Kidney capillary endothelial cell (primary cell): Measurements from ENCODE around the gene CSNK1A1.
"Not testable (repeated sequence)": the region's sequence is repeated elsewhere in the genome, so short reads cannot be mapped to it uniquely, and the experiment has no call there.

ENCODE experiments used
- DNase-seq: peaks from one replicate; pipeline ENCODE4 v3.0.0-alpha.2; 2018; ENCODE audit warnings: low spot score

CSNK1A1 gene

GRCh38 chr5:149489605-149490037 is 61.6 kb downstream of the CSNK1A1 start:
- no peak for DNase-seq

DNA sequence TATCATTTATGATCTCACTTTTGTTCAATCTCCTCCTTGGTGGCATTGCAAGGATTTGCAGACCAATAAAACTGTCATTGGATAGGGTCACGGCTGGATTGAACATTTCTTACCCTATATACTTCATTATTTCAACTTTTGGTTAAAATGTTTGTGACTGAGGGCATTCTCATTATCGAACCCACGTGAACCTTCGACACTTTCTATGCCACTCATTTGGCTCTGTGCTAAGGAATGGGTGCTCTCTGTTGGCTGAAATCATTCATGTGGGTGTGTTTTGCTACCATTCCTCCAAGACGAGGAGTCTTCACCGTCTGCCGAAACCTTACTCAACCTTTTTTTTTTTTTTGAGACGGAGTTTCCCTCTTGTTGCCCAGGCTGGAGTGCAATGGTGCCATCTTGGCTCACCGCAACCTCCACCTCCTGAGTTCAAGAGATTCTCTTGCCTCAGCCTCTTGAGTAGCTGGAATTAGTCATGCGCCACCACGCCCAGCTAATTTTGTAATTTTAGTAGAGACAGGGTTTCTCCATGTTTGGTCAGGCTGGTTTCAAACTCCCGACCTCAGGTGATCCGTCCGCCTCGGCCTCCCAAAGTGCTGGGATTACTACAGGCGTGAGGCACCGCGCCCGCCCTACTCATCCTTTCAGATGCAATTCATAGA is 62.5 kb downstream of the CSNK1A1 start:
- DNase-seq, result no peak

GRCh38 chr5:149487672-149488071 is 63.6 kb downstream of the CSNK1A1 start:
- no peak for DNase-seq

DNA sequence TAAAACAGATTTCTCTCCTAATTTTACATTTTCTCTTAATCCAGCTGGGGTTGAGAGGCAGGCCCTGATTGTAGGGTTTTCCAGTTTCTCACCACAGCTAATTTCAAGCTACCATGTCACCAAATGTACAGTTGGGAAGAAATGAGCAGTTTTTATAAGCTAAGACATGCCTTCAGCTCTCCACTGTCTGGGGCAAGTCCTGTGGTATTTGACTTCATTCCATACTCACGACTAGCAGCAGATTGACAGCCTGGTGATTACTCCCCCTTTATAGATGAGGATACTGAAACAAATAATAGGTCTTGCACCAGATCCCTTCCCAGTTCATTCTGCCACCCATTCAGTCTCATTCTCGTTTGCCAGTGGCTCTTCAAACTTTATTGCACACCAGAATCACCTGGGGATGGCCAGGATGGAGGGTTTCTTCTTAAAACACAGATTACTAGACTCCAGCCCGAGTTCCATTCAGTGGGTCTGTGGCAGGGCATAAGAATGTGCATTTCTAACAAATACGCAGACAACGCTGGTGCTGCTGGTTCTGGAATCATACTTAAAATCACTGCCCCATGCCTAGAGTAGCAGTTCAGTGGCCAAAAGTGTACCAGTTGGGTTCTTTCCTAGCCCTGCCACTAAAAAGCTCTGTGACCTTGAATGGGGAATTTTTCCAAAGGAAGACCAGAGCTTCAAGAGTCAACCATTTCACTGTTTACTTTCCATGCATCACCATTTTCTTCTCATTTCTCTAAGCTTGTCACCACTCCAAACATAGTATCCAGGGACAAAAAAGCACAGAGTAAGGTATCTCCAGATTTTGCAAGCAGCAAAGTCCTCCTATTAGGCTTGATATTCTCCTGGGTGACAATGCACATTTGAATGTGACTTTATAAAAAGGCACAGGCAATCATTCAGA is 64.3 kb downstream of the CSNK1A1 start:
- peak; percentile 48 for DNase-seq

- peak; percentile 98 for DNase-seq
Measured at GRCh38 chr5:149485655-149486615, 65.3 kb downstream of the CSNK1A1 start.

DNA sequence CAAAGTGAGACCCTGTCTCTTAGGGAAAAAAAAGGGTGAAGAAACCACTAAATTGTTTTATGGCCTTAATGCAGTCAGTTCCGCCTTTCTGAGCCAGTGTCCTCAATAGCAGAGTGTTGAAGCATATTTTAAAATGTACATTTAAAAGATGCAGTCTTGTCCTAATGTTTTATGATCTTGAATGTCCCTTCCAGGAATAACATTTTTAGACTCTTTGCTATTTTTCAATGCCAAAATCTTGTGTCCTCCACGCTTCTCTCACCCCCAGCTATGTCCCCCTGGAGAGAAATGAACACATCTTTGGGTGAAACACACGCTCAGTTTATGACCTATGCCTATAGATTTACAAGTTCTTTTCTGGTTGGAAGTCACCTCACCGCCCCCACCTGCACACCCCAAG is 69.8 kb downstream of the CSNK1A1 start:
- no peak for DNase-seq

DNA sequence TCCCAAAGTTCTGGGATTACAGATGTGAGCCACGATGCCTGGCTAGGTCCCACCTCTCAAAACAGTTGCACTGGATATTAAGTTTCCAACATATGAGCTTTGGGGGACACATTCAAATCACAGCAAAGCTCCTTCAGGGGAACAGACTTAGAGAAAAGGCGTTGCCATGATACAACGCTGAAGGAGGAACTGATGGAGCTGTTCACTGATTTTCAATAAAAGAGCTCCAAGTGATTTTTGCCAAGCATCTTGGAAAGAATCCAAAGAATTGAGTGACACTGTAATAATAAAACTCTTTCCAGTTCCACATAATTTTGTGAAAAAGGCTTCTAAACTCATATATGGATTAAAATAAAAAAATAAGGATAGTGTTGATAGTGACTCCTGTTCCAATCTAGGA is 72.5 kb downstream of the CSNK1A1 start:
- DNase-seq, result no peak

DNA sequence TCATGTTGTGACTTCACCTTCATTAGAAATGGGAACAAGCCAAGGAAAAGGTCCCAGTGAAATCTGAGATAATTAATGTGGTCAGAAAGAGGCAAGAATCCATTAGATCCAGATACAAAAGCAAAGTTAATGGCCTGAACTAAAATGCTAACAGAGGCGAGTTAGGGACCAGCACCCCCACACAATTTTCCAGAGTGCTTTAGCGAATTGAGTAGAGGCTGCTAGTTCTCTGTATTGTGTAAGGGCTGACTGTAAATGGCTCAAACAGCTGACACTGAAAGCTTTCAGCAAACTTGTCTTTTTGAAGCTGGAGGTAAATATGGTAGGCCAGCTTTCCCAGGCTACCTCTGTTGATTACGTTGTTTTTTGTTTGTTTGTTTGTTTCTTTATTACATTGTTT is 75.5 kb downstream of the CSNK1A1 start:
- no peak for DNase-seq

GRCh38 chr5:149474198-149474597 is 77.0 kb downstream of the CSNK1A1 start:
- no peak for DNase-seq

DNA sequence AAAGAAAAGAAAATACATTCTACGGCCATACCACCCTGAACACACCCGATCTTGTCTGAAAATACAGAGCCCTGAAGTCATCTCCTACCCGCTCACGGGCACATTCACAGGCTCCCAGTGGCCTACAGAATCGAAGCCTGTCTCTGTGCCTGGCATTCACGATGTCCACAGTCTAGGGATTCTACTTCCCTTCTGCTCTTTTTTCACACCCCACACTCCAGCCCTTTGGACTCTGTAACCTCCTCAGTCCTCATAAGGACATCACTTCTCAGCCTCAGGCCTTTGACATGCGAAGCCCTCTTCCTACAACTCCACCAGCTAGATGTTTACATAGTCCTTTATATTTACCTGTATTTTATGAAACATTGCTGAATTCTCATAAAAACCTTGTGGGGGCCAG is 77.8 kb downstream of the CSNK1A1 start:
- DNase-seq, result no peak

GRCh38 chr5:149472399-149472798 is 78.8 kb downstream of the CSNK1A1 start:
- no peak for DNase-seq

GRCh38 chr5:149471406-149472183 is 79.6 kb downstream of the CSNK1A1 start:
- DNase-seq, result no peak

DNA sequence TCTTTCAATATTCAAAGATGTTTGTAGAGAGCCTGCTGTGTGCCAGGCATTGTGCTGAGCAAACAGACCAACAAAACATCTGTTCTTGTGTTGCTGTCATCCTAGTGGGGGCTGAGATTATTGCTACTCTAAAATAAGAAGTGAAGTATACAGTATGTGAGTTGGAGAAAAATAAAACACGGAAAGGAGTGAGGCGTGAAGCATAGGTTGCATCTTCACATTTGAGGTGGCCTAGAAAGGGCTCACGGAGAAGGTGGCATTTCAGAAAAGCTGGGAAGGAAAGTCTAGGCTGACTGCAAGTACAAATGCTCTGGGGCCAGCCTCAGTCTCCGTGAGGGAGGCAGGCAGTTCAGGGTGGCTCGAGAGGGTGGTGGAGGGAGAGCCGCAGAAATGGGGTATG is 80.3 kb downstream of the CSNK1A1 start:
- no peak for DNase-seq

DNA sequence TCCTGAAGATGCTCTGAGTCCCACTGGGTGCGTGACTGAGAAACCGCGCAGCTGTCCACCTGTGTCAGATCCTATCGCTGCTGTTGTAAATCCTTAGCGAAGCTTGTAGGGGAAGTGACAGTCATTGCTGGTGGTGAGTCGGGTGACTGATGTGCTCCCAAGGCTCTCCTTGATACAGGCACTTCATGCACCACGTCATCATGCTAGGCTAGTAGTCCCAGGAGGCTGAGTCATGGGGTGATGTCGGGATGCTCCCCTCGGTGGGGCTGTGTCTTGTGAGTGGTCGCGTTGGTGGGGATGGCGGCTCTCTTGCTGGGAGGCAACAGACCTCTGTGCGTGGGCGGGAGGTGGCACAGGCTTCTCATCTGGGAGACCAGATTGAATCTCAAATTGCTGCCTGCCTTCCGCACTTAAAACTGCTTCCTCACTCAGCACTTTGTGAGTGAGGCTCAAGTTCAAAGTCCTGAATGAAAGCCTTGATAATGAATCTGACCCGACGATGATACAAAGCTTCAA is 84.7 kb downstream of the CSNK1A1 start:
- peak; percentile 71 for DNase-seq

- DNase-seq, result no peak
Measured at GRCh38 chr5:149464796-149465489, 86.3 kb downstream of the CSNK1A1 start.

- not testable (repeated sequence) for DNase-seq
Measured at GRCh38 chr5:149461907-149462306, 89.3 kb downstream of the CSNK1A1 start.

DNA sequence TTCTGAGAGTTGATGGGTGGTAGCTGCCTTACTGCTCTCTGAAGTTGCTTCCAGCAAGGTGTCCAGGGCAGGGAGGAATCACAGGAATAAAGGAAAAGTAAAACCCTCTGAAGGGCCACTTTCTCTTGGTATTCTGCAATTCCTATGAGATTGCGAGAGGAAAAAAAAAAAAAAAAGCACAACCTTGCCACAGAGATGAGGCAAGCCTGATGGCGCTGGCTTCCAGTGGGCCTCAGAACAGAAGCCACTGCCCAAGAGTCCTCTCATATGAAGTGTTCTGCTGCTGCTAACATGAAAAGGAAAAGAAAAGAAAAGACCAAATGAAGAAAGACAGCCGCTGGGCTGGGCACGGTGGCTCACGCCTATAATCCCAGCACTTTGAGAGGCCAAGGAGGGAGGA is 91.3 kb downstream of the CSNK1A1 start:
- no peak for DNase-seq

DNA sequence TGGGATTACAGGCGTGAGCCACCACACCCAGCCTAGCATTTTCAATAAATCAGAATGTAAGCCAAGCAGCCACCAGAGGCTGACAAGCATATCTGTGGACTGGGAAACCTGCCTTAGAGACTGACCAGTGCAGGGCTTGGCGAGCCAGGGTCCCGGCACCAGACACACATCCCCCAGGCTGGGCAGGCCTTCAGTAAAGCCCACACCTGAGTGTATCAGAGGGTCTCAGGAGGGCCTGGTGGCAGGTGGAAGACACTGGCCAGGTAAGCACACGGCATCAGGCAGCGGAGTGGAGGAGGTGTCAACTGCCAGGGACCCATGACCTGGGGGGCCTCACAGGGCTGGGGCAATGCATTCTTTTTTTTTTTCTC is 93.9 kb downstream of the CSNK1A1 start:
- no peak for DNase-seq

DNA sequence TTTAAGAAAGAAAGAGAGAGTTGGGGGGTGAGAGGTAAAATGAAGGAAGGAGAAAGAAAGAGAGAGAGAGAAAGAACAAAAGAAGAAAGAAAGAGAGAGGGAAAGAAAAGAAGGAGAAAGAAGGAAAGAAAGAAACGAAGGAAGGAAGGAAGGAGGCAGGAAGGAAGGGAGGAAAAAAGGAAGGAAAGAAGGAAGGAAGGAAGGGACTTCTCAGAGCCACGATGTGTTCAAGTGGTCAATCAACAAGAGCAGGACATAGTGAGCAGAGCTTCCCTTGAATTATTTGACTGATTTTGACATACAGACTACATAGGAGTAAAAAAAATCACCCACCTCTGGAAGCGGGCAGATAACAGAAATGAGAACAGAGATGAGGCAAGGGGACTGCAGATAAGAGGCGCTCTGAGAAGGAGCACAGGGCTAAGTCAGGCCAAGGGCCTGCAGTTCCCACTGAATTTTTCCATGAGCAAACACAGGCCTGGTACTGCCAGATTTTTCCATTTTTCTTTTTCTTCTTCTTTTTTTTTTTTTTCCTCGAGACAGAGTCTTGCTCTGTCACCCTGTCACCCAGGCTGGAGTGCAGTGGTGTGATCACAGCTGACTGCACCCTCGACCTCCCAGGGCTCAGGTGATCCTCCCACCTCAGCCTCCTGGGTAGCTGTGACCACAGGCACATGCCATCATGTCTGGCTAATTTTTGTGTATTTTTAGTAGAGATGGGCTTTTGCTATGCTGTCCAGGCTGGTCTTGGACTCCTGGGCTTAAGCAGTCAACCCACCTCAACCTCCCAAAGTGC is 94.4 kb downstream of the CSNK1A1 start:
- no peak for DNase-seq

DNA sequence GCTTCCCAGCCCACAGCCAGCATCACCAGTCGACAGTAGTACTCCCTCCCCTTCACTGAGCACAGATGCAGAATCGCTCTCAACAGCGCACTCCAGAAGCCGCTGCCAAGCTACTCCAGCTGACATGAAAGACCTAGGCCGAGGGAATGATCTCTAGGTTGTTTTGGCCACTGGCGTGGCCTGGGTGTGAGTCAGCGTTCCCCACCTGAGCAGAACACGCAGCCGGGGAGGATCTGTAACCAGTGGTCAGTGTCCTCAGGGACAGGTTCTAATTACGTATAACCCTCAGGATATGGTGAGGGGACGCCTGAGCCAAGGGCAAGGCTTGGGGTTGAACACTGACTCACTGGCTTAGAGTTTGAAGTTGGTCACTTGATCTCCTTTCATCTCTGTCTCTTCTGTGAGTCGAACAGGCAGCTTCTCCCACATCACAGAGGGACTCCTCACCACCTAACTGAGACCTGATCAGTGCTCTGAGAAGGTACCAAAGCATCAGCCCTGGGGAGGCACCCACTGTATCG is 95.3 kb downstream of the CSNK1A1 start:
- no peak for DNase-seq
